Thyroid gland (tissue), 4 donors: Measurements from ENCODE around the gene CGB7. TPM values are rescaled to one million over a fixed set of nuclear protein-coding genes. Genes with fewer than 3 reads are reported as not detected.
"Not testable (repeated sequence)": the region's sequence is repeated elsewhere in the genome, so short reads cannot be mapped to it uniquely, and the experiment has no call there.

Experiments
- DNase-seq, 2 donors: peaks; one replicate each; pipeline ENCODE4 v3.0.0-alpha.2; 2019
- H3K27ac ChIP-seq, 3 donors: fragments of 200-600 bp; sonication (generic); 1 replicate in 2 of 3; 2 replicates in 1 of 3; pipeline ENCODE4 v1.5.1; 2016 to 2019; ENCODE audit warnings: mild to moderate bottlenecking in 1 of 3, moderate library complexity in 1 of 3
- H3K27me3 ChIP-seq: fragments of 200-600 bp; sonication (generic); one replicate; pipeline ENCODE4 v1.5.1; 2019
- H3K36me3 ChIP-seq, 2 donors: fragments of 200-600 bp; sonication (generic); one replicate each; pipeline ENCODE4 v1.5.1; 2016 to 2019
- H3K4me1 ChIP-seq, 2 donors: fragments of 200-600 bp; sonication (generic); one replicate each; pipeline ENCODE4 v1.5.1; 2017 to 2019
- H3K4me3 ChIP-seq, 3 donors: fragments of 200-600 bp; sonication (generic); replicated peaks in 1 of 3; 1 replicate in 2 of 3; 2 replicates in 1 of 3; pipeline ENCODE4 v1.5.1; 2016; ENCODE audit warnings: mild to moderate bottlenecking in 1 of 3
- H3K9me3 ChIP-seq: fragments of 200-600 bp; sonication (generic); one replicate; pipeline ENCODE4 v1.5.1; 2017
- CTCF ChIP-seq, 6 experiments: fragments of 200-600 bp in 3 of 6; fragments of 450-650 bp in 3 of 6; sonication (generic) in 3 of 6; IDR thresholded peaks; one replicate each; pipeline ENCODE4 v1.5.1; 2016 to 2019; ENCODE audit warnings: antibody characterized with exemption in 6 of 6, mild to moderate bottlenecking in 2 of 6, inconsistent platforms in 1 of 6, moderate library complexity in 1 of 6
- POLR2A ChIP-seq, 2 donors: fragments of 450-650 bp; IDR thresholded peaks; one replicate each; pipeline ENCODE4 v1.6.1; 2017; ENCODE audit warnings: antibody characterized with exemption in 2 of 2, mild to moderate bottlenecking in 2 of 2, moderate library complexity in 1 of 2
- WGBS, 2 donors: methylation state at CpG; one replicate each; pipeline ENCODE4 v1.1.5; 2017; 5-methylcytosine and 5-hydroxymethylcytosine counted together
- intact Hi-C: fragments of 100-400 bp; cut with DNase I; formaldehyde crosslinking; loops from one replicate; pipeline ENCODE4 v1.15.1; 2023
- total RNA-seq, 4 donors: library from RNA; depleted of rRNA; stranded (reverse); fragments of >200 nt; gene quantifications; one replicate each; pipeline ENCODE4 v1.2.3, GENCODE V29; 2016

CGB7 gene
- total RNA-seq, 4 donors from 2014 or later, result not detected

GRCh38 chr19:49056101-49056901, 1.2 kb downstream of the CGB7 start:
- 0 to 2% methylated on average over 11 to 29 of the region's 63 CpGs for WGBS, 2 donors
- Histone ChIP-seq H3K4me1 (peaks cover 2 to 19% of the 10 kb centered on the region in 2 donors), H3K4me3 (peak overlapping the region in 2 of 3 donors; percentile 30 to 33), H3K27ac (no peak overlapping the region), H3K9me3 (no peaks in the 10 kb centered on the region), H3K36me3 (no peaks in the 10 kb centered on the region), H3K27me3 (no peaks in the 10 kb centered on the region)
- intact Hi-C loops, result no loop called here
- peak; percentile 46 to 48 for DNase-seq
- TF ChIP-seq POLR2A (IDR thresholded peaks at IDR 0.05) (no peak), CTCF (IDR thresholded peaks at IDR 0.05) (peak in 2 of 6 experiments; percentile 9 to 26)

- H3K4me1 ChIP-seq, H3K4me3 ChIP-seq, DNase-seq, intact Hi-C loops, H3K27me3 ChIP-seq, H3K36me3 ChIP-seq, H3K9me3 ChIP-seq, H3K27ac ChIP-seq: not testable (repeated sequence)
- 87 to 88% methylated on average over 14 to 19 of the region's 24 CpGs for WGBS, 2 donors
Measured at GRCh38 chr19:49050376-49051033, 7.0 kb downstream of the CGB7 start.

- H3K27me3 ChIP-seq, DNase-seq, H3K36me3 ChIP-seq, H3K9me3 ChIP-seq, H3K4me1 ChIP-seq, intact Hi-C loops, H3K27ac ChIP-seq, H3K4me3 ChIP-seq: not testable (repeated sequence)
- 83 to 88% methylated on average over 3 of the region's 4 CpGs for WGBS, 2 donors
Measured at GRCh38 chr19:49049834-49050233, 7.7 kb downstream of the CGB7 start.

GRCh38 chr19:49049011-49049410, 8.5 kb downstream of the CGB7 start, which contains the start of gene CGB8:
Gene CGB8, minus strand, starts transcription at chr19:49049111. Its CDS starts 372 bp downstream, at chr19:49048739.
- H3K27me3 ChIP-seq, H3K36me3 ChIP-seq, H3K27ac ChIP-seq, H3K4me1 ChIP-seq, DNase-seq, H3K4me3 ChIP-seq, H3K9me3 ChIP-seq, intact Hi-C loops: not testable (repeated sequence)
- 60 to 70% methylated on average over 1 to 10 of the region's 12 CpGs for WGBS, 2 donors

GRCh38 chr19:49043548-49043947, 14.0 kb downstream of the CGB7 start, which contains the start of gene CGB5:
Gene CGB5, plus strand, starts transcription at chr19:49043848. Its CDS starts 362 bp downstream, at chr19:49044210.
- H3K36me3 ChIP-seq, H3K9me3 ChIP-seq, DNase-seq, H3K27me3 ChIP-seq, H3K4me3 ChIP-seq, H3K4me1 ChIP-seq, intact Hi-C loops, H3K27ac ChIP-seq: not testable (repeated sequence)
- 64 to 79% methylated on average over 6 to 10 of the region's 15 CpGs for WGBS, 2 donors

GRCh38 chr19:49042666-49043065, 14.9 kb downstream of the CGB7 start:
- H3K27ac ChIP-seq, H3K4me3 ChIP-seq, intact Hi-C loops, H3K36me3 ChIP-seq, H3K9me3 ChIP-seq, H3K27me3 ChIP-seq, DNase-seq, H3K4me1 ChIP-seq: not testable (repeated sequence)
- 87 to 95% methylated on average over 1 to 2 of the region's 4 CpGs for WGBS, 2 donors

- intact Hi-C loops, result no loop called here
- H3K9me3 ChIP-seq, result no peaks in the 10 kb centered on the region
- no peaks in the 10 kb centered on the region for H3K4me1 ChIP-seq
- no peak overlapping the region for H3K4me3 ChIP-seq
- H3K27me3 ChIP-seq, result no peaks in the 10 kb centered on the region
- H3K36me3 ChIP-seq, result no peaks in the 10 kb centered on the region
- no peak for DNase-seq
- WGBS, 2 donors, result 83 to 85% methylated on average over 7 to 13 of the region's 17 CpGs
- TF ChIP-seq CTCF (IDR thresholded peaks at IDR 0.05) (no peak), POLR2A (IDR thresholded peaks at IDR 0.05) (no peak)
- no peak overlapping the region for H3K27ac ChIP-seq
Measured at GRCh38 chr19:49042177-49042576, 15.4 kb downstream of the CGB7 start.

- H3K4me3 ChIP-seq, DNase-seq, H3K36me3 ChIP-seq, H3K9me3 ChIP-seq, H3K27me3 ChIP-seq, H3K27ac ChIP-seq, H3K4me1 ChIP-seq, intact Hi-C loops: not testable (repeated sequence)
- WGBS, 2 donors, result 67 to 78% methylated on average over 5 to 6 of the region's 9 CpGs
Measured at GRCh38 chr19:49039736-49040135, 17.8 kb downstream of the CGB7 start.

GRCh38 chr19:49038557-49039276, 18.8 kb downstream of the CGB7 start:
- intact Hi-C loops, H3K27me3 ChIP-seq, H3K27ac ChIP-seq, DNase-seq, H3K4me1 ChIP-seq, H3K9me3 ChIP-seq, H3K4me3 ChIP-seq, H3K36me3 ChIP-seq: not testable (repeated sequence)
- 88 to 89% methylated on average over 16 to 26 of the region's 26 CpGs for whole genome bisulfite sequencing, 2 donors

- WGBS, 2 donors, result 73 to 91% methylated on average over 5 to 8 of the region's 8 CpGs
- intact Hi-C loops, result not testable (repeated sequence)
Measured at GRCh38 chr19:49038111-49038510, 19.4 kb downstream of the CGB7 start.

More at GRCh38 chr19:49038111-49038510, 19.4 kb downstream of the CGB7 start:
- not testable (repeated sequence) for H3K4me3 ChIP-seq, H3K27ac ChIP-seq, H3K27me3 ChIP-seq, DNase-seq, H3K9me3 ChIP-seq, H3K36me3 ChIP-seq, H3K4me1 ChIP-seq
